Fibroblast of lung (primary cell): Measurements from ENCODE around the gene TASOR2. TPM values are rescaled to one million over a fixed set of nuclear protein-coding genes. Genes with fewer than 3 reads are reported as not detected.

Experiments
- DNase-seq, 2 donors: peaks; one replicate each; pipeline versions ENCODE4 v3.0.0 to v3.0.0-alpha.2; 2010; ENCODE audit warnings: low read depth in 2 of 2
- H2AFZ ChIP-seq: 2 replicates; pipeline ENCODE4 v1.5.1; 2012; ENCODE audit warnings: low read length, control low read depth, inconsistent platforms
- H3K27ac ChIP-seq: 2 replicates; pipeline ENCODE4 v1.5.1; 2011; ENCODE audit warnings: low read length, control low read depth; ENCODE audit not compliant: insufficient read depth
- H3K27me3 ChIP-seq: 2 replicates; pipeline ENCODE4 v1.5.1; 2011; ENCODE audit warnings: mild to moderate bottlenecking, low read length; ENCODE audit not compliant: control insufficient read depth, insufficient read depth
- H3K36me3 ChIP-seq: 2 replicates; pipeline ENCODE4 v1.5.1; 2011; ENCODE audit warnings: low read length; ENCODE audit not compliant: control insufficient read depth, insufficient read depth
- H3K4me1 ChIP-seq: 2 replicates; pipeline ENCODE4 v1.5.1; 2011; ENCODE audit warnings: low read length; ENCODE audit not compliant: control insufficient read depth, insufficient read depth; ENCODE audit errors: extremely low read depth
- H3K4me2 ChIP-seq: 2 replicates; pipeline ENCODE4 v1.5.1; 2011; ENCODE audit warnings: low read length, control low read depth; ENCODE audit not compliant: insufficient read depth; ENCODE audit errors: extremely low read depth
- H3K4me3 ChIP-seq, 4 experiments: fragments of 200-600 bp in 1 of 4; sonication (generic) in 1 of 4; replicated peaks in 1 of 4; 2 replicates each; pipeline ENCODE4 v1.5.1; 2011 to 2016; ENCODE audit warnings: low read length in 4 of 4, low read depth in 3 of 4, mild to moderate bottlenecking in 3 of 4, control low read depth in 2 of 4, inconsistent platforms in 1 of 4, mixed read lengths in 1 of 4; ENCODE audit not compliant: insufficient read depth in 1 of 4; ENCODE audit errors: control extremely low read depth in 1 of 4
- H3K79me2 ChIP-seq: 2 replicates; pipeline ENCODE4 v1.5.1; 2012; ENCODE audit warnings: mild to moderate bottlenecking, low read length, inconsistent platforms; ENCODE audit not compliant: control insufficient read depth, insufficient read depth
- H3K9ac ChIP-seq: 2 replicates; pipeline ENCODE4 v1.5.1; 2011; ENCODE audit warnings: mild to moderate bottlenecking, low read length, control low read depth; ENCODE audit not compliant: insufficient read depth
- H3K9me3 ChIP-seq: 2 replicates; pipeline ENCODE4 v1.5.1; 2012; ENCODE audit warnings: low read depth, low read length; ENCODE audit not compliant: control insufficient read depth, insufficient read depth
- H4K20me1 ChIP-seq: 2 replicates; pipeline ENCODE4 v1.5.1; 2011; ENCODE audit warnings: low read length; ENCODE audit not compliant: control insufficient read depth, insufficient read depth; ENCODE audit errors: extremely low read depth
- CTCF ChIP-seq, 2 donors: IDR thresholded peaks in 1 of 2; conservative IDR thresholded peaks in 1 of 2; 1 replicate in 1 of 2; 2 replicates in 1 of 2; pipeline ENCODE4 v1.5.1; 2011 to 2012; ENCODE audit warnings: low read length in 2 of 2, control low read depth in 1 of 2, inconsistent platforms in 1 of 2, low read depth in 1 of 2, mild to moderate bottlenecking in 1 of 2
- EZH2 ChIP-seq: IDR thresholded peaks from 2 replicates; pipeline ENCODE4 v1.5.1; 2012; ENCODE audit warnings: low read length, control low read depth, mild to moderate bottlenecking; ENCODE audit errors: missing control alignments
- polyA plus RNA-seq, 2 donors: library from polyadenylated mRNA; depleted of rRNA in 1 of 2; stranded (reverse) in 1 of 2; unstranded in 1 of 2; fragments of >200 nt; gene quantifications; 2 replicates each; pipeline ENCODE4 v1.2.1, GENCODE V29; 2011 to 2012; ENCODE audit warnings: missing spikeins in 1 of 2
- total RNA-seq: library from RNA; depleted of rRNA; stranded (reverse); fragments of >200 nt; gene quantifications from 2 replicates; pipeline ENCODE4 v1.2.1, GENCODE V29; 2014

Gene TASOR2
- total and polyA plus RNA-seq, 2 donors (not counting 1 experiment from before 2014, with no cell fraction given), result 41.1 to 77.9 TPM

DNA sequence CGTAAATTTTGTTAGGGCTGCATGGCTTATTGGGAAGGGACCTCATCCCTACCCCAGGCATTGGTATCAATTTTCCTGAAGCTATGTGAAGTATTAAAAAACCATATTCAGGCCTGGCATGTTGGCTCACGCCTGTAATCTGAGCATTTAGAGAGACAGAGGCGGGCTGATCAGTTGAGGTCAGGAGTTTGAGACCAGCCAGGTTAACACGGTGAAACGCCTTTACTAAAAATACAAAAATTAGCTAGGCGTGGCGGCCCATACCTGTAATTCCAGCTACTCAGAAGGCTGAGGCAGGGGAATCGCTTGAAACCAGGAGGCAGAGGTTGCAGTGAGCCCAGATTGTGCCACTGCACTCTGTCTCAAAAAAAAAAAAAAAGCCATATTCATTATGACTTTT, 7.1 kb downstream of the TASOR2 start:
- Histone ChIP-seq H3K4me1 (no peaks in the 10 kb centered on the region), H3K27me3 (no peaks in the 10 kb centered on the region), H3K27ac (no peak overlapping the region), H3K4me2 (no peak overlapping the region), H4K20me1 (no peaks in the 10 kb centered on the region), H3K4me3 (peak overlapping the region in 2 of 4 experiments; percentile 51 to 62), H3K79me2 (peaks cover 65% of the 10 kb centered on the region), H2AFZ (no peak overlapping the region), H3K9me3 (no peaks in the 10 kb centered on the region), H3K9ac (no peak overlapping the region), H3K36me3 (no peaks in the 10 kb centered on the region)
- no peak for DNase-seq
- TF ChIP-seq EZH2, result no peak
- TF ChIP-seq CTCF (conservative IDR thresholded peaks at IDR 0.05 in 1 of 2, IDR thresholded peaks at IDR 0.05 in 1 of 2; ENCODE audit: low read depth in 1 of 2, low read length in 2 of 2), result no peak

GRCh38 chr10:5692461-5693358, 8.1 kb downstream of the TASOR2 start:
- Histone ChIP-seq H3K4me2 (peak overlapping the region; percentile 92), H3K4me1 (no peaks in the 10 kb centered on the region), H3K27me3 (no peaks in the 10 kb centered on the region), H2AFZ (peak overlapping the region; percentile 71), H4K20me1 (no peaks in the 10 kb centered on the region), H3K9me3 (no peaks in the 10 kb centered on the region), H3K9ac (peak overlapping the region; percentile 47), H3K79me2 (peaks cover 64% of the 10 kb centered on the region), H3K4me3 (peak overlapping the region; percentile 47 to 62 (median 50)), H3K27ac (peak overlapping the region; percentile 6), H3K36me3 (no peaks in the 10 kb centered on the region)
- peak; percentile 31 to 50 for DNase-seq
- no peak for TF ChIP-seq EZH2
- no peak for TF ChIP-seq CTCF (conservative IDR thresholded peaks at IDR 0.05 in 1 of 2, IDR thresholded peaks at IDR 0.05 in 1 of 2; ENCODE audit: low read depth in 1 of 2, low read length in 2 of 2)

- DNase-seq, result no peak
- no peaks in the 10 kb centered on the region for H3K27me3 ChIP-seq
- H3K4me3 ChIP-seq, result no peak overlapping the region
- H3K4me2 ChIP-seq, result no peak overlapping the region
- no peaks in the 10 kb centered on the region for H3K4me1 ChIP-seq
- no peaks in the 10 kb centered on the region for H3K9me3 ChIP-seq
- no peak overlapping the region for H2AFZ ChIP-seq
- TF ChIP-seq EZH2 (no peak), CTCF (conservative IDR thresholded peaks at IDR 0.05 in 1 of 2, IDR thresholded peaks at IDR 0.05 in 1 of 2; ENCODE audit: low read depth in 1 of 2, low read length in 2 of 2) (no peak)
- H4K20me1 ChIP-seq, result no peaks in the 10 kb centered on the region
- H3K79me2 ChIP-seq, result peaks cover 61% of the 10 kb centered on the region
- no peak overlapping the region for H3K9ac ChIP-seq
- H3K27ac ChIP-seq, result no peak overlapping the region
- H3K36me3 ChIP-seq, result no peaks in the 10 kb centered on the region
These were observed 9.9 kb downstream of the TASOR2 start for GRCh38 chr10:5694573-5694972.
